Gastroesophageal sphincter (tissue), 4 donors: ENCODE measurements around the gene KMT2D. TPM values are rescaled to one million over a fixed set of nuclear protein-coding genes. Genes with fewer than 3 reads are reported as not detected.

Experiments used
- ATAC-seq: fragments of 150-250 bp; one replicate; pipeline ENCODE4 v1.9.1; 2016; ENCODE audit warnings: mild to moderate bottlenecking, moderate library complexity
- H3K27ac ChIP-seq, 4 donors: fragments of 200-600 bp; sonication (generic) in 3 of 4; 1 replicate in 3 of 4; 2 replicates in 1 of 4; pipeline ENCODE4 v1.5.1; 2016 to 2019
- H3K27me3 ChIP-seq: fragments of 200-600 bp; sonication (generic); one replicate; pipeline ENCODE4 v1.5.1; 2019
- H3K36me3 ChIP-seq, 2 donors: fragments of 200-600 bp; sonication (generic); one replicate each; pipeline ENCODE4 v1.5.1; 2019; ENCODE audit warnings: control low read depth in 1 of 2
- H3K4me1 ChIP-seq, 3 donors: fragments of 200-600 bp; sonication (generic); 1 replicate in 2 of 3; 2 replicates in 1 of 3; pipeline ENCODE4 v1.5.1; 2016 to 2019; ENCODE audit warnings: control low read depth in 2 of 3
- H3K4me3 ChIP-seq, 2 donors: fragments of 200-600 bp; sonication (generic); one replicate each; pipeline ENCODE4 v1.5.1; 2019; ENCODE audit warnings: mild to moderate bottlenecking in 1 of 2, moderate library complexity in 1 of 2
- H3K9me3 ChIP-seq, 3 donors: fragments of 200-600 bp; sonication (generic); one replicate each; pipeline ENCODE4 v1.5.1; 2017 to 2019; ENCODE audit warnings: control low read depth in 2 of 3
- EP300 ChIP-seq: sonication (generic); formaldehyde crosslinking; IDR thresholded peaks from one replicate; pipeline ENCODE4 v1.6.1; 2017; ENCODE audit warnings: antibody characterized with exemption, mild to moderate bottlenecking
- POLR2A ChIP-seq, 2 donors: fragments of 450-650 bp; IDR thresholded peaks; one replicate each; pipeline ENCODE4 v1.6.1; 2017; ENCODE audit warnings: antibody characterized with exemption in 2 of 2, mild to moderate bottlenecking in 2 of 2, moderate library complexity in 1 of 2
- POLR2AphosphoS5 ChIP-seq: sonication (generic); formaldehyde crosslinking; IDR thresholded peaks from one replicate; pipeline ENCODE4 v1.6.1; 2017; ENCODE audit warnings: antibody characterized with exemption
- WGBS, 2 donors: methylation state at CpG; one replicate each; pipeline ENCODE4 v1.1.5; 2018; ENCODE audit warnings: low coverage in 1 of 2; 5-methylcytosine and 5-hydroxymethylcytosine counted together
- total RNA-seq, 4 donors: library from RNA; depleted of rRNA; stranded (reverse); fragments of >200 nt; gene quantifications; one replicate each; pipeline ENCODE4 v1.1.0, GENCODE V29; 2016
- TF ChIP-seq, protein P1 (sequence below), 4 experiments: fragments of 200-600 bp in 2 of 4; fragments of 450-650 bp in 2 of 4; sonication (generic) in 1 of 4; IDR thresholded peaks; one replicate each; pipeline ENCODE4 v1.5.1; 2017 to 2019; ENCODE audit warnings: antibody characterized with exemption in 4 of 4, mild to moderate bottlenecking in 2 of 4, moderate library complexity in 2 of 4

Gene KMT2D
- total RNA-seq, 4 donors from 2014 or later, result 23.6 to 75.0 (median 53.8) TPM

DNA sequence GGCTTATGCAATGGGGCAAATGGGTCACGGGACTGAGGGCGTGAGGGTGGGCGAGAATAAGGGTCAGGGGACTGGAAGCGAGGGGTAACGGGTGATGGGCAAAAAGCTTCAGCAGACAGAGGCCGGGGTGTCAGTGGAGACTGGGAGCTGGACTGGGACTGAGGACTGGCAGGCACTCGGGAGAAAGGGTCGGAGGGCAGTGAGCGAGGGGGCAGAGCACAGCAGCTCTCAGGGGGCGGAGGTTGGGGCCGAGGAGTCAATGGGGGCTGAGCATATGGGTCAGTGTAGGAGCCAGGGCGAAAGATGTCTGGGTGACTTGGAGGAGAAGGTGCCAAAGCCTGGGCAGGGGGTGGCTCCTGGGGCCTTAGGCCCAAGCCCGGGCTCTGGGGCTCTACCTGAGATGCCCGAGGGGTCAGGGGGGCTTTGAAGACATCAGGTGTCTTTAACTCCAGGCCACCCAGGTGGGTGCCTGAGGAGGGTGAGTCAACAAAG, 20.2 kb downstream of the KMT2D start:
- no peaks in the 10 kb centered on the region for H3K27me3 ChIP-seq
- H3K36me3 ChIP-seq, result peaks cover 0 to 94% of the 10 kb centered on the region in 2 donors
- no peak overlapping the region for H3K27ac ChIP-seq
- TF ChIP-seq EP300 (no peak), POLR2A (IDR thresholded peaks at IDR 0.05) (no peak)
- no peak overlapping the region for H3K4me3 ChIP-seq
- no peaks in the 10 kb centered on the region for H3K4me1 ChIP-seq
- WGBS, 2 donors, result 86 to 87% methylated on average over 3 to 14 of the region's 14 CpGs
- ATAC-seq, result peak; percentile 13
- H3K9me3 ChIP-seq, result no peaks in the 10 kb centered on the region

DNA sequence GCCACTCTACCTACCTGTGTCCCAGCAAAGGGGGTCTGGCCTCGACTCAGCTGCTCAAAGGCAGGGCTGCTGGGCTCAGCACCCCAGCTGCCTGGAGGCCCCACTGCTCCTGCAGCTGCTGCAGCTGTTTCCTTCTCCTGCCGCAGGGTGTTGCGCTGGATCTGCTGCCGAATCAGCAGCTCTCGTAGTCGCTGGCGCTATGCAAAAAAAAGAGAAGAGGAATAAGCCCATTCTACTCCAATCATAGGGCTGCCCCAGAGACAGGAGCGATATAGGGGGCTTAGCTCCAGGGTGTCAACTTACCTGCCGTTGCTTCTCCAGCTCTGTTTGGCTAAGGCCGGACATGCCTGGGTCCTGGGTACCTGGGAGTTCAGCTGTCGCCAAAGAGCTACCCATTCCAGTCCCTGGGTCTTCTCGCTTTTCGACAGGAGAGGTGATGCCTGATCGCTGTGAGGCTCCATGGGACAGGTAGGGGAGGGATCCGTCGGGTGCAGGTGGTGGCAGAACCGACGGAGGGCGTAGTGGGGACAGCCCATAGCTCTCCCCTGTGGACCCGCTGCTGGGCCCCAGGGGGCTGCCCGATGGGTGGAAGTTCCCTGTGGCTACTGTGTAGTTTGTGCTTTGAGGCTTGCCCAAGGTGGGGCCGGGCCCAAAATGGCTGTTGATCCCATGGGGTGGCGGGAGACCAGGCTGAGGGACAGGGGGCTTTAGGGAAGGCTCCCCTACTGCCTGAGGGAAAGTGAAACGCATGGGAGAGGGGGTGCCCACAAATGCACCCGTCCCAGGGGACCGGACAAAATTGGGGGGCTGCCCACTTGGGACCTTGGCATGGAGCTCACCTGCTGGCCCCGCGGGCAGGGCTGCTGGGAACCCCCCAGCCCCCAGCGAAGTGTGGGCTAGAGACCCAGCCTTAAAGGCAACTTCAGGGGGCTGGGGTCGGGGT, 20.9 kb downstream of the KMT2D start:
- no peak for ATAC-seq
- H3K36me3 ChIP-seq, result peaks cover 0 to 94% of the 10 kb centered on the region in 2 donors
- TF ChIP-seq EP300, result no peak
- no peak for TF ChIP-seq POLR2A (IDR thresholded peaks at IDR 0.05)
- TF ChIP-seq POLR2AphosphoS5, result no peak
- TF ChIP-seq, protein P1, sequence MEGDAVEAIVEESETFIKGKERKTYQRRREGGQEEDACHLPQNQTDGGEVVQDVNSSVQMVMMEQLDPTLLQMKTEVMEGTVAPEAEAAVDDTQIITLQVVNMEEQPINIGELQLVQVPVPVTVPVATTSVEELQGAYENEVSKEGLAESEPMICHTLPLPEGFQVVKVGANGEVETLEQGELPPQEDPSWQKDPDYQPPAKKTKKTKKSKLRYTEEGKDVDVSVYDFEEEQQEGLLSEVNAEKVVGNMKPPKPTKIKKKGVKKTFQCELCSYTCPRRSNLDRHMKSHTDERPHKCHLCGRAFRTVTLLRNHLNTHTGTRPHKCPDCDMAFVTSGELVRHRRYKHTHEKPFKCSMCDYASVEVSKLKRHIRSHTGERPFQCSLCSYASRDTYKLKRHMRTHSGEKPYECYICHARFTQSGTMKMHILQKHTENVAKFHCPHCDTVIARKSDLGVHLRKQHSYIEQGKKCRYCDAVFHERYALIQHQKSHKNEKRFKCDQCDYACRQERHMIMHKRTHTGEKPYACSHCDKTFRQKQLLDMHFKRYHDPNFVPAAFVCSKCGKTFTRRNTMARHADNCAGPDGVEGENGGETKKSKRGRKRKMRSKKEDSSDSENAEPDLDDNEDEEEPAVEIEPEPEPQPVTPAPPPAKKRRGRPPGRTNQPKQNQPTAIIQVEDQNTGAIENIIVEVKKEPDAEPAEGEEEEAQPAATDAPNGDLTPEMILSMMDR (IDR thresholded peaks at IDR 0.05), result no peak
- no peaks in the 10 kb centered on the region for H3K9me3 ChIP-seq
- no peak overlapping the region for H3K27ac ChIP-seq
- no peaks in the 10 kb centered on the region for H3K27me3 ChIP-seq
- WGBS, 2 donors, result 76 to 83% methylated on average over 1 to 6 of the region's 30 CpGs
- H3K4me1 ChIP-seq, result no peaks in the 10 kb centered on the region
- no peak overlapping the region for H3K4me3 ChIP-seq

DNA sequence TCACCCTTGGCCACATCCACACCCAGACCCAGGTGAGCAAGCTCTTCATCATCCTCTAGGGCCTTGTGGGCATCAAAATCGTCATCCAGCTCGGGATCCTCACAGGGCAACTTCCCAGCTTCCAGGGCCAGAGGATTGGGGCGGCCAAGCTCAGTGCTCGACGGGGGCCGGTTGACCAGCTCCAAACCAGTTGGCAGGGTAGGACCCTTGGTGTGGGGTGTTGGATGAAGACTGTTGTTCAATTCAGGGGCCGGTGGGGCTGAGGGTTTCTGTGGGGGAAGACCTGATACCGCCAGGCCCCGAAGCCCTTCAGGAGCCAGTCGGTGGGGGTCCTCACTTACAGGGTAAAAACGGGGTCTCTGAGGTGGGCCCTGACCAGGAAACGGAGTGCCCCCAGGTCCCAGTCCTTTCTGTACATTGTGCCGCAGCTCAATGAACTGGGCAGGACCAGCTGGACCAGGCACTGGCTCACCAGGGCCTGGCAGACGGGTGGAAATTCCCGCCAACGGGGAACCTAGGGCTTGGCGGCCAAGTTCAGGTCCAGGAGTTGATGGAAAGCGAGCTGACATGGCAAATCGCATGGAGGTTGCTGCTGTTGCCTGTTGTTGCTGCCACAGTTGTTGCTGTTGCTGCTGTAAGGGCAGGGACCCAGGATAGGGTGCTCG, 22.2 kb downstream of the KMT2D start:
- H3K4me1 ChIP-seq, result peaks cover 0 to 11% (median 0%) of the 10 kb centered on the region in 3 donors
- no peaks in the 10 kb centered on the region for H3K27me3 ChIP-seq
- no peak overlapping the region for H3K27ac ChIP-seq
- peaks cover 0 to 94% of the 10 kb centered on the region in 2 donors for H3K36me3 ChIP-seq
- ATAC-seq, result no peak
- 90 to 92% methylated on average over 2 to 3 of the region's 20 CpGs for WGBS, 2 donors
- H3K9me3 ChIP-seq, result no peaks in the 10 kb centered on the region
- no peak overlapping the region for H3K4me3 ChIP-seq
- TF ChIP-seq, protein P1 (IDR thresholded peaks at IDR 0.05), result no peak
- TF ChIP-seq EP300 (no peak), POLR2A (IDR thresholded peaks at IDR 0.05) (no peak), POLR2AphosphoS5 (no peak)

DNA sequence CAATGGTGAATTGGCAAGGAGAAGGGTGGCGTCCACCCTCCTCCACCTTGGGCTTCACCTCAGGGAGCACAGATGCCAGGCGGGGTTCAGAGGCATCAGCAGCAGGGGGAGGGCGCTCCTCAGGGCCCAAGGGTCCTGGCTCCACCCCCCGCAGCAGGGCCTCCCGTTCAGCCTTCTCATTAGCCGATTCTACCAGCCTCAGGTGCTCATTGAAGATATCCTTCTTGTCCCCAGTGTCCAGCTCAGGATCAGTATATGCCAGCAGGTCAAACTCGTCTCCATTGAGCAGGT, 22.7 kb downstream of the KMT2D start:
- H3K9me3 ChIP-seq, result no peaks in the 10 kb centered on the region
- no peak overlapping the region for H3K4me3 ChIP-seq
- WGBS, 2 donors, result 67% methylated on average over 2 of the region's 7 CpGs; no CpG with 5 or more reads in 1 of the 2 donors
- no peak for ATAC-seq
- H3K4me1 ChIP-seq, result peaks cover 0 to 16% (median 0%) of the 10 kb centered on the region in 3 donors
- TF ChIP-seq EP300, result no peak
- TF ChIP-seq, protein P1 (IDR thresholded peaks at IDR 0.05), result no peak
- no peaks in the 10 kb centered on the region for H3K27me3 ChIP-seq
- H3K27ac ChIP-seq, result no peak overlapping the region
- peaks cover 0 to 94% of the 10 kb centered on the region in 2 donors for H3K36me3 ChIP-seq

DNA sequence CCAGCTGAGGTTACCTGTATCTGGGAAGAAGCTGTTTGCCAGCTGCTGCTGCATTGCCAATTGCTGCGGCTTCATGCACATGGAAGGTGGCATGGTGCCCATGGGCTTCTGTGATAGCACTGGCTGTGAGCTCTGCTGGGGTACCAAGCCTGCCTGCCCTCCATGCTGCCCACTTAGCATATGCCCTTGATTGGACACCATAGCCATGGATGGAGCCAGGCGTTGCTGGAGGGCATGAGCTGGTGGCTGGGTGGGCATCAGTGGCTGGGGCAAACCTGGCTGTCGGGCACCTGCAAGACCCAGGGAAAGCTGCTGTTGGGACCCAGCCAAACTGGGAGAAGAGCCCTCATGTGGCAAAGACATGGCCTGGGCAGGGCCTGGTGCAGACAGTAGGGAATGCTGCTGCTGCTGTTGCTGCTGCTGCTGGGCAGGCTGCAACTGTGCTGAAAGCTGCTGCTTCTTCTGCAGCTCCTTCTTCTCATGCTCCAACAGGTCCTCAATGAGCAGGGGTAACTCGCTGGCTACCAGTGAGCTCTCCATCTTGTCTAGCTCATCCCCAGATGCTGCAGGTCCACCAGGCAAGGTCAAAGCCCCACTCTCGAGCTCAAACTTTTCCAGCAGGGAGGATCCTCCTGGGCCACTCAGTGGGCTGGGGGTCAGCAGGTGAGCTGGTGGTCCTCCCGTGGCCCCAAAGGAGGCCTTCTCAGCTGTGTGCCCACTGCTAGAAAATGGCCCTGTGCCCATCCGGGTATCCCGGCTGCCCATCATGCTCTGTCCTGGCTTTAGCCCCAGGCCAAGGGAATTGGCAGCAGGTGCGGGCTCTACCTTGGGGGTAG, 23.3 kb downstream of the KMT2D start:
- Histone ChIP-seq H3K36me3 (peaks cover 0 to 94% of the 10 kb centered on the region in 2 donors), H3K4me1 (peaks cover 0 to 22% (median 0%) of the 10 kb centered on the region in 3 donors), H3K27me3 (no peaks in the 10 kb centered on the region), H3K4me3 (no peak overlapping the region), H3K9me3 (no peaks in the 10 kb centered on the region), H3K27ac (no peak overlapping the region)
- no peak for ATAC-seq
- TF ChIP-seq EP300, result no peak
- TF ChIP-seq, protein P1 (IDR thresholded peaks at IDR 0.05), result no peak
- no peak for TF ChIP-seq POLR2A (IDR thresholded peaks at IDR 0.05)
- TF ChIP-seq POLR2AphosphoS5, result no peak
- 82% methylated on average over 2 of the region's 9 CpGs; no CpG with 5 or more reads in 1 of the 2 donors for WGBS, 2 donors
